Activated naive CD4-positive, alpha-beta T cell (primary cell): Measurements from ENCODE around the gene DYNLT4.

Source experiments
- DNase-seq, 4 experiments: peaks; one replicate each; lab custom pipeline; 2025; lab: John Stamatoyannopoulos, UW

DYNLT4 gene

DNA sequence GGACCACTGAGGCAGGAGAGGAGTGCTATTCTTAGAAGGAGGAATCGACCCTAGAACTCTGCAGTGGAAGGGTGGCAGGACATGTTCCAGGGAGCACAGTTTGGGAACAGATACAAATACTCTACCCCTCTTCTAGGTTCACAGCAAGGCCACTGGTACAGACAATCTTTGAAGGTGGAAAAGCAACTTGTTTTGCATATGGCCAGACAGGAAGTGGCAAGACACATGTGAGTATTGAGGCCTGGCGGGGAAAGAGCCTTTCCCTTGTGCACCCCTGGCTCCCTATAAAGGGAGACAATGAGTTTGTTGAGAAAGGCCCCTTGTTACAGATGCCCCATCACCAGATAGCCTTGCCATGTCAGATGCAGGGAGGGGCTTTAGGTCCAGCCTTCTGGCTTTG, 49.7 kb downstream of the DYNLT4 start:
- DNase-seq = no peak
